K562 (cell line): ENCODE measurements around the gene SMAD5. TPM values are rescaled to one million over a fixed set of nuclear protein-coding genes. Genes with fewer than 3 reads are reported as not detected.

Experiments
- COPS2 ChIP-seq: fragments of 450-650 bp; conservative IDR thresholded peaks from 2 replicates; pipeline ENCODE4 v1.6.1; 2016; ENCODE audit warnings: mild to moderate bottlenecking, moderate library complexity
- CTBP1 ChIP-seq: fragments of 450-650 bp; IDR thresholded peaks from 2 replicates; pipeline ENCODE4 v1.6.1; 2016; ENCODE audit warnings: borderline replicate concordance
- GTF3C2 ChIP-seq: IDR thresholded peaks from 3 replicates; pipeline ENCODE4 v1.6.1; 2011; ENCODE audit warnings: borderline replicate concordance, mild to moderate bottlenecking, moderate library complexity; ENCODE audit not compliant: insufficient read length; ENCODE audit errors: extremely low read depth
- IRF2 ChIP-seq: sonication (generic); formaldehyde crosslinking; IDR thresholded peaks from 2 replicates; pipeline ENCODE4 v1.8.1; 2022; ENCODE audit warnings: mild to moderate bottlenecking, missing genetic modification reagents
- MXD1 ChIP-seq: fragments of 250-450 bp; sonication (Bioruptor Pico); IDR thresholded peaks from 2 replicates; pipeline ENCODE4 v1.8.0; 2021; ENCODE audit warnings: borderline replicate concordance, mild to moderate bottlenecking, moderate library complexity; ENCODE audit not compliant: poor library complexity, severe bottlenecking
- POLR2H ChIP-seq: IDR thresholded peaks from 2 replicates; pipeline ENCODE4 v1.6.1; 2016; ENCODE audit warnings: missing genetic modification characterization, low read depth, mild to moderate bottlenecking, control low read depth, missing compliant biosample characterization, moderate library complexity
- RBM25 ChIP-seq: fragments of 200-400 bp; formaldehyde crosslinking; IDR thresholded peaks from 2 replicates; pipeline ENCODE4 v1.6.1; 2018; ENCODE audit warnings: low read length, low read depth, moderate library complexity; ENCODE audit not compliant: severe bottlenecking
- RBM39 ChIP-seq: fragments of 200-400 bp; formaldehyde crosslinking; optimal IDR thresholded peaks from 2 replicates; pipeline ENCODE3; 2018; ENCODE audit warnings: low read depth, low read length
- ZBTB33 ChIP-seq: sonication (generic); formaldehyde crosslinking; IDR thresholded peaks from 2 replicates; pipeline ENCODE4 v1.8.1; 2023; ENCODE audit warnings: mild to moderate bottlenecking, missing genetic modification reagents
- ZNF274 ChIP-seq: IDR thresholded peaks from 2 replicates; pipeline ENCODE4 v1.6.1; 2011; ENCODE audit warnings: low read depth, mild to moderate bottlenecking, low read length, moderate library complexity, borderline replicate concordance
- ZNF444 ChIP-seq: fragments of 250-450 bp; sonication (Bioruptor Pico); IDR thresholded peaks from 2 replicates; pipeline ENCODE4 v1.4.0; 2020; ENCODE audit warnings: mild to moderate bottlenecking, moderate library complexity
- ZNF609 ChIP-seq: sonication (generic); formaldehyde crosslinking; IDR thresholded peaks from 2 replicates; pipeline ENCODE4 v1.8.1; 2023; ENCODE audit warnings: missing genetic modification reagents, mild to moderate bottlenecking, borderline replicate concordance
- polyA plus RNA-seq, 8 experiments: library from polyadenylated mRNA; depleted of rRNA in 4 of 8; stranded (reverse) in 5 of 8; unstranded in 3 of 8; fragments of >200 nt; fragmentation: Nextera tagmentation in 2 of 8; fragmentation: Illumina TruSeq in 1 of 8; extraction: Ambion mirVana in 2 of 8; extraction: Trizol in 1 of 8; gene quantifications; 2 replicates each; pipeline versions ENCODE4 v1.2.1 to v1.2.3, GENCODE V29; 2011 to 2014; ENCODE audit warnings: inconsistent platforms in 1 of 8, missing spikeins in 1 of 8
- total RNA-seq, 7 experiments: library from RNA; depleted of rRNA in 6 of 7; stranded (reverse); fragments of >200 nt in 6 of 7; fragmentation: Illumina TruSeq in 2 of 7; extraction: Trizol in 2 of 7; gene quantifications; 2 replicates each; pipeline versions ENCODE4 v1.2.1 to v1.2.3, GENCODE V29; 2011 to 2021; ENCODE audit warnings: low replicate concordance in 1 of 7

The SMAD5 gene
- total and polyA plus RNA-seq, 9 of the 15 experiments (the other 6 are each of a cell fraction or from before 2014, with no cell fraction given): 12.4 to 53.9 (median 20.3) TPM

GRCh38 chr5:136101884-136102283 lies 30.8 kb upstream of the SMAD5 start (continued):
- TF ChIP-seq RBM25 (peak; percentile 77), ZNF444 (CRISPR knock-in tag) (no peak), ZBTB33 (CRISPR knock-in tag) (no peak), RBM39 (no peak), GTF3C2 (no peak), CTBP1 (no peak), ZNF274 (no peak), IRF2 (CRISPR knock-in tag) (no peak), POLR2H (tag) (no peak), ZNF609 (CRISPR knock-in tag) (no peak), COPS2 (no peak), MXD1 (CRISPR knock-in tag) (no peak)
- TF ChIP-seq, all 486 proteins: peak for 4
